HepG2 (cell line): Measurements from ENCODE around the gene ERBB3. TPM values are rescaled to one million over a fixed set of nuclear protein-coding genes. Genes with fewer than 3 reads are reported as not detected.
A peak's percentile ranks its signal among the peaks of the same experiment; 100 is the strongest.

Source experiments
- GABPA ChIP-seq, 2 experiments: IDR thresholded peaks; 2 replicates each; pipeline ENCODE4 v1.6.1; 2011 to 2016; ENCODE audit warnings: low read depth in 2 of 2, low read length in 1 of 2, missing biosample characterization in 1 of 2, missing genetic modification characterization in 1 of 2
- ISL2 ChIP-seq: sonication (generic); formaldehyde crosslinking; IDR thresholded peaks from 2 replicates; pipeline ENCODE4 v1.5.0; 2020; ENCODE audit warnings: missing genetic modification reagents
- NONO ChIP-seq, 2 experiments: fragments of 450-650 bp in 1 of 2; sonication (generic) in 1 of 2; formaldehyde crosslinking in 1 of 2; IDR thresholded peaks in 1 of 2; conservative IDR thresholded peaks in 1 of 2; 2 replicates each; pipeline versions ENCODE4 v1.6.1 to v1.8.0; 2017 to 2022; ENCODE audit warnings: mild to moderate bottlenecking in 1 of 2, missing genetic modification reagents in 1 of 2, moderate library complexity in 1 of 2
- POGZ ChIP-seq: sonication (generic); formaldehyde crosslinking; IDR thresholded peaks from 2 replicates; pipeline ENCODE4 v1.4.0; 2020; ENCODE audit warnings: mild to moderate bottlenecking, missing genetic modification reagents
- RELA ChIP-seq: sonication (generic); formaldehyde crosslinking; IDR thresholded peaks from 2 replicates; pipeline ENCODE4 v1.4.0; 2020; ENCODE audit warnings: missing genetic modification reagents
- STAG1 ChIP-seq: sonication (generic); formaldehyde crosslinking; IDR thresholded peaks from 2 replicates; pipeline ENCODE4 v1.4.0; 2020; ENCODE audit warnings: missing genetic modification reagents
- UBTF ChIP-seq: sonication (generic); formaldehyde crosslinking; IDR thresholded peaks from 2 replicates; pipeline ENCODE4 v1.4.0; 2020; ENCODE audit warnings: mild to moderate bottlenecking, missing genetic modification reagents
- ZBTB38 ChIP-seq: sonication (generic); formaldehyde crosslinking; IDR thresholded peaks from 2 replicates; pipeline ENCODE4 v1.5.1; 2020; ENCODE audit warnings: mild to moderate bottlenecking, missing genetic modification reagents
- ZNF318 ChIP-seq: sonication (generic); formaldehyde crosslinking; IDR thresholded peaks from 2 replicates; pipeline ENCODE4 v1.4.0; 2020; ENCODE audit warnings: mild to moderate bottlenecking, missing genetic modification reagents
- ZNF644 ChIP-seq: IDR thresholded peaks from 2 replicates; pipeline ENCODE4 v1.6.1; 2016; ENCODE audit warnings: low read depth
- ZNF660 ChIP-seq: sonication (generic); formaldehyde crosslinking; IDR thresholded peaks from 2 replicates; pipeline ENCODE4 v1.5.1; 2020; ENCODE audit warnings: mild to moderate bottlenecking, low read depth, missing genetic modification reagents, borderline replicate concordance
- polyA plus RNA-seq, 8 experiments: library from polyadenylated mRNA; depleted of rRNA in 3 of 8; stranded (reverse) in 7 of 8; unstranded in 1 of 8; fragments of >200 nt; fragmentation: Illumina TruSeq in 4 of 8; extraction: Trizol in 4 of 8; gene quantifications; 2 replicates each; pipeline versions ENCODE4 v1.2.1 to v1.2.3, GENCODE V29; 2011 to 2016; ENCODE audit warnings: low read depth in 4 of 8, missing spikeins in 1 of 8, mixed read lengths in 1 of 8; ENCODE audit not compliant: insufficient read depth in 1 of 8
- total RNA-seq, 5 experiments: library from RNA; depleted of rRNA; stranded (reverse); fragments of >200 nt; fragmentation: Illumina TruSeq; extraction: Trizol; gene quantifications; 2 replicates each; pipeline ENCODE4 v1.2.3, GENCODE V29; 2016; ENCODE audit warnings: low read depth in 1 of 5
- TF ChIP-seq, protein P1 (sequence below): sonication (generic); formaldehyde crosslinking; IDR thresholded peaks from 2 replicates; pipeline ENCODE4 v1.5.0; 2020; ENCODE audit warnings: missing genetic modification reagents, mild to moderate bottlenecking, borderline replicate concordance
- TF ChIP-seq, protein P2 (sequence below): sonication (generic); formaldehyde crosslinking; IDR thresholded peaks from 2 replicates; pipeline ENCODE4 v1.4.0; 2020; ENCODE audit warnings: missing genetic modification reagents

Gene ERBB3
- total and polyA plus RNA-seq, 2 of the 13 experiments (the other 11 are each of a cell fraction or from before 2014, with no cell fraction given) = 93.6 to 358 TPM

- TF ChIP-seq POGZ (CRISPR knock-in tag) = peak; percentile 23; the same call in 1 of the 2 replicates
- TF ChIP-seq, protein P1, sequence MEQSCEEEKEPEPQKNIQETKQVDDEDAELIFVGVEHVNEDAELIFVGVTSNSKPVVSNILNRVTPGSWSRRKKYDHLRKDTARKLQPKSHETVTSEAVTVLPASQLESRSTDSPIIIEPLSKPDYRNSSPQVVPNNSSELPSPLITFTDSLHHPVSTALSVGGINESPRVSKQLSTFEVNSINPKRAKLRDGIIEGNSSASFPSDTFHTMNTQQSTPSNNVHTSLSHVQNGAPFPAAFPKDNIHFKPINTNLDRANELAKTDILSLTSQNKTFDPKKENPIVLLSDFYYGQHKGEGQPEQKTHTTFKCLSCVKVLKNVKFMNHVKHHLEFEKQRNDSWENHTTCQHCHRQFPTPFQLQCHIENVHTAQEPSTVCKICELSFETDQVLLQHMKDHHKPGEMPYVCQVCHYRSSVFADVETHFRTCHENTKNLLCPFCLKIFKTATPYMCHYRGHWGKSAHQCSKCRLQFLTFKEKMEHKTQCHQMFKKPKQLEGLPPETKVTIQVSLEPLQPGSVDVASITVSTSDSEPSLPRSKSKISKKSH (CRISPR knock-in tag) = no peak
- TF ChIP-seq STAG1 (CRISPR knock-in tag) = peak; percentile 85
- TF ChIP-seq ZBTB38 (CRISPR knock-in tag) = no peak
- no peak for TF ChIP-seq GABPA (IDR thresholded peaks at IDR 0.05; ENCODE audit: low read depth, low read length)
- peak; percentile 58 for TF ChIP-seq GABPA (CRISPR knock-in tag; IDR thresholded peaks at IDR 0.05; ENCODE audit: low read depth)
- TF ChIP-seq ZNF318 (CRISPR knock-in tag) = no peak
- TF ChIP-seq ZNF660 (CRISPR knock-in tag) = no peak
- TF ChIP-seq UBTF (CRISPR knock-in tag) = no peak
- 0 out of 2 replicates have a peak, but pooled peaks have one; percentile 37 for TF ChIP-seq RELA (CRISPR knock-in tag)
- no peak for TF ChIP-seq NONO (IDR thresholded peaks at IDR 0.05)
- no peak for TF ChIP-seq NONO (CRISPR knock-in tag; conservative IDR thresholded peaks at IDR 0.05)
- no peak for TF ChIP-seq ZNF644 (CRISPR knock-in tag)
- TF ChIP-seq, protein P2, sequence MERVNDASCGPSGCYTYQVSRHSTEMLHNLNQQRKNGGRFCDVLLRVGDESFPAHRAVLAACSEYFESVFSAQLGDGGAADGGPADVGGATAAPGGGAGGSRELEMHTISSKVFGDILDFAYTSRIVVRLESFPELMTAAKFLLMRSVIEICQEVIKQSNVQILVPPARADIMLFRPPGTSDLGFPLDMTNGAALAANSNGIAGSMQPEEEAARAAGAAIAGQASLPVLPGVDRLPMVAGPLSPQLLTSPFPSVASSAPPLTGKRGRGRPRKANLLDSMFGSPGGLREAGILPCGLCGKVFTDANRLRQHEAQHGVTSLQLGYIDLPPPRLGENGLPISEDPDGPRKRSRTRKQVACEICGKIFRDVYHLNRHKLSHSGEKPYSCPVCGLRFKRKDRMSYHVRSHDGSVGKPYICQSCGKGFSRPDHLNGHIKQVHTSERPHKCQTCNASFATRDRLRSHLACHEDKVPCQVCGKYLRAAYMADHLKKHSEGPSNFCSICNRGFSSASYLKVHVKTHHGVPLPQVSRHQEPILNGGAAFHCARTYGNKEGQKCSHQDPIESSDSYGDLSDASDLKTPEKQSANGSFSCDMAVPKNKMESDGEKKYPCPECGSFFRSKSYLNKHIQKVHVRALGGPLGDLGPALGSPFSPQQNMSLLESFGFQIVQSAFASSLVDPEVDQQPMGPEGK (CRISPR knock-in tag) = peak; percentile 90
- TF ChIP-seq ISL2 (CRISPR knock-in tag) = no peak
Measured at GRCh38 chr12:56119361-56119796, 39.4 kb downstream of the ERBB3 start (continued).
